ENCODE data around the gene CCDC7. TPM values are rescaled to one million over a fixed set of nuclear protein-coding genes. Genes with fewer than 3 reads are reported as not detected.
"Not testable (repeated sequence)": the region's sequence is repeated elsewhere in the genome, so short reads cannot be mapped to it uniquely, and the experiment has no call there.

CCDC7 gene
- total RNA-seq, 1 experiment from 2014 or later = 7.4 TPM

- TF ChIP-seq, protein P1, sequence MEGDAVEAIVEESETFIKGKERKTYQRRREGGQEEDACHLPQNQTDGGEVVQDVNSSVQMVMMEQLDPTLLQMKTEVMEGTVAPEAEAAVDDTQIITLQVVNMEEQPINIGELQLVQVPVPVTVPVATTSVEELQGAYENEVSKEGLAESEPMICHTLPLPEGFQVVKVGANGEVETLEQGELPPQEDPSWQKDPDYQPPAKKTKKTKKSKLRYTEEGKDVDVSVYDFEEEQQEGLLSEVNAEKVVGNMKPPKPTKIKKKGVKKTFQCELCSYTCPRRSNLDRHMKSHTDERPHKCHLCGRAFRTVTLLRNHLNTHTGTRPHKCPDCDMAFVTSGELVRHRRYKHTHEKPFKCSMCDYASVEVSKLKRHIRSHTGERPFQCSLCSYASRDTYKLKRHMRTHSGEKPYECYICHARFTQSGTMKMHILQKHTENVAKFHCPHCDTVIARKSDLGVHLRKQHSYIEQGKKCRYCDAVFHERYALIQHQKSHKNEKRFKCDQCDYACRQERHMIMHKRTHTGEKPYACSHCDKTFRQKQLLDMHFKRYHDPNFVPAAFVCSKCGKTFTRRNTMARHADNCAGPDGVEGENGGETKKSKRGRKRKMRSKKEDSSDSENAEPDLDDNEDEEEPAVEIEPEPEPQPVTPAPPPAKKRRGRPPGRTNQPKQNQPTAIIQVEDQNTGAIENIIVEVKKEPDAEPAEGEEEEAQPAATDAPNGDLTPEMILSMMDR (IDR thresholded peaks at IDR 0.05; ENCODE audit: unreplicated experiment) = no peak
- no TSS peak for BruUV-seq (replicated peaks)
- no peak overlapping the region for H3K4me3 Mint-ChIP-seq (ENCODE audit: low read depth, unreplicated experiment)
- no peaks in the 10 kb centered on the region for H3K9me3 Mint-ChIP-seq (ENCODE audit: low read depth, unreplicated experiment)
- H3K36me3 Mint-ChIP-seq (ENCODE audit: insufficient read depth, unreplicated experiment) = no peaks in the 10 kb centered on the region
- CTCF ChIA-PET = no interaction called here
- H3K27me3 Mint-ChIP-seq (ENCODE audit: unreplicated experiment) = no peaks in the 10 kb centered on the region
- no peak overlapping the region for H3K27ac Mint-ChIP-seq (ENCODE audit: unreplicated experiment)
- no peak for DNase-seq
- peaks cover 9% of the 10 kb centered on the region for H3K4me1 Mint-ChIP-seq (ENCODE audit: low read depth, unreplicated experiment)
- intact Hi-C loops (cut with micrococcal nuclease; ENCODE audit: unreplicated experiment) = no loop called here
Measured at GRCh38 chr10:32471232-32471631, 25.3 kb downstream of the CCDC7 start.

DNA sequence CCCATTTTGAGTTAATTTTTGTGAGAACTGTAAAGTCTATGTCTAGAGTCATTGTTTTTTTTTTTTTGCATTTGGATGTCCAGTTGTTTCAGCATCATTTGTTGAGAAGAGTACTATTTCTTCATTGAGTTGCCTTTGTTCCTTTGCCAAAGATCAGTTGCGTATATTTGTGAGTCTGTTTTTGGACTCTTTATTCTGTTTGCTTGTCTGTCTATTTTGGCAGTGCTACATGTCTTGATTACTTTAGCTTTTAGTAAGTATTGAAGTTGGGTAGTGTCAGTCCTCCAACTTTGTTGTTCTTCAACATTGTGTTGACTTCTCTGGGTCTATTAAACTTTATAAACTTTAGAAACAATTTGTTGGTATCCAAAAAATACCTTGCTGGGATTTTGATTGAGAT is 31.6 kb downstream of the CCDC7 start:
- no peak for DNase-seq
- Mint-ChIP-seq H3K4me1 (ENCODE audit: low read depth, unreplicated experiment) (peaks cover 9% of the 10 kb centered on the region), H3K36me3 (ENCODE audit: insufficient read depth, unreplicated experiment) (no peaks in the 10 kb centered on the region), H3K27me3 (ENCODE audit: unreplicated experiment) (no peaks in the 10 kb centered on the region), H3K27ac (ENCODE audit: unreplicated experiment) (no peak overlapping the region), H3K4me3 (ENCODE audit: low read depth, unreplicated experiment) (no peak overlapping the region), H3K9me3 (ENCODE audit: low read depth, unreplicated experiment) (peaks cover 3% of the 10 kb centered on the region)
- TF ChIP-seq, protein P1 (IDR thresholded peaks at IDR 0.05; ENCODE audit: unreplicated experiment) = no peak
- CTCF ChIA-PET = no interaction called here
- BruUV-seq (replicated peaks) = no TSS peak
- intact Hi-C loops (cut with micrococcal nuclease; ENCODE audit: unreplicated experiment) = no loop called here

- Mint-ChIP-seq H3K4me3 (ENCODE audit: low read depth, unreplicated experiment) (no peak overlapping the region), H3K36me3 (ENCODE audit: insufficient read depth, unreplicated experiment) (no peaks in the 10 kb centered on the region), H3K27me3 (ENCODE audit: unreplicated experiment) (no peaks in the 10 kb centered on the region), H3K27ac (ENCODE audit: unreplicated experiment) (no peak overlapping the region), H3K4me1 (ENCODE audit: low read depth, unreplicated experiment) (no peaks in the 10 kb centered on the region), H3K9me3 (ENCODE audit: low read depth, unreplicated experiment) (peaks cover 9% of the 10 kb centered on the region)
- CTCF ChIA-PET = no interaction called here
- intact Hi-C loops (cut with micrococcal nuclease; ENCODE audit: unreplicated experiment) = no loop called here
- TF ChIP-seq, protein P1 (IDR thresholded peaks at IDR 0.05; ENCODE audit: unreplicated experiment) = no peak
- BruUV-seq (replicated peaks) = no TSS peak
- DNase-seq = no peak
Measured at GRCh38 chr10:32481606-32482005, 35.7 kb downstream of the CCDC7 start.

GRCh38 chr10:32483019-32483502 is 37.1 kb downstream of the CCDC7 start:
- H3K9me3 Mint-ChIP-seq (ENCODE audit: low read depth, unreplicated experiment); H3K4me3 Mint-ChIP-seq (ENCODE audit: low read depth, unreplicated experiment); DNase-seq; intact Hi-C loops (cut with micrococcal nuclease; ENCODE audit: unreplicated experiment); BruUV-seq (replicated peaks); H3K4me1 Mint-ChIP-seq (ENCODE audit: low read depth, unreplicated experiment); H3K27ac Mint-ChIP-seq (ENCODE audit: unreplicated experiment); H3K36me3 Mint-ChIP-seq (ENCODE audit: insufficient read depth, unreplicated experiment); CTCF ChIA-PET; H3K27me3 Mint-ChIP-seq (ENCODE audit: unreplicated experiment): not testable (repeated sequence)

- H3K4me3 Mint-ChIP-seq (ENCODE audit: low read depth, unreplicated experiment); H3K36me3 Mint-ChIP-seq (ENCODE audit: insufficient read depth, unreplicated experiment); H3K27ac Mint-ChIP-seq (ENCODE audit: unreplicated experiment); H3K9me3 Mint-ChIP-seq (ENCODE audit: low read depth, unreplicated experiment); H3K4me1 Mint-ChIP-seq (ENCODE audit: low read depth, unreplicated experiment); H3K27me3 Mint-ChIP-seq (ENCODE audit: unreplicated experiment); BruUV-seq (replicated peaks); intact Hi-C loops (cut with micrococcal nuclease; ENCODE audit: unreplicated experiment); DNase-seq: not testable (repeated sequence)
- CTCF ChIA-PET = interaction anchor here (1.0 kb wide), 1 partner anchor 9 kb away, joined by 3 read pairs; no protein-coding TSS in a partner anchor
Measured at GRCh38 chr10:32488038-32488437, 42.1 kb downstream of the CCDC7 start.

Data from Calu3 (cell line).